H9 (cell line): ENCODE data around the gene ANKHD1. TPM values are rescaled to one million over a fixed set of nuclear protein-coding genes. Genes with fewer than 3 reads are reported as not detected.
A peak's percentile ranks its signal among the peaks of the same experiment; 100 is the strongest.

ENCODE experiments used
- DNase-seq: peaks from one replicate; pipeline ENCODE4 v3.0.0-alpha.2; 2017
- H2AFZ ChIP-seq: one replicate; pipeline ENCODE4 v1.6.1; 2013; ENCODE audit warnings: mild to moderate bottlenecking, low read length, control low read depth, moderate library complexity
- H2AK5ac ChIP-seq: 2 replicates; pipeline ENCODE4 v1.6.1; 2013; ENCODE audit warnings: low read length, control low read depth, mixed read lengths; ENCODE audit not compliant: insufficient read length
- H2BK120ac ChIP-seq: one replicate; pipeline ENCODE4 v1.6.1; 2013; ENCODE audit warnings: low read depth, mild to moderate bottlenecking, low read length, control low read depth, inconsistent platforms; ENCODE audit not compliant: poor library complexity, severe bottlenecking
- H2BK12ac ChIP-seq: 2 replicates; pipeline ENCODE4 v1.6.1; 2013; ENCODE audit warnings: low read length, control low read depth, mixed read lengths, low read depth; ENCODE audit not compliant: insufficient read length
- H2BK15ac ChIP-seq: 2 replicates; pipeline ENCODE4 v1.6.1; 2013; ENCODE audit warnings: low read depth, low read length, control low read depth
- H2BK20ac ChIP-seq: one replicate; pipeline ENCODE4 v1.6.1; 2013; ENCODE audit warnings: low read depth, mild to moderate bottlenecking, low read length, control low read depth, inconsistent platforms; ENCODE audit not compliant: poor library complexity, severe bottlenecking
- H2BK5ac ChIP-seq: 2 replicates; pipeline ENCODE4 v1.6.1; 2013; ENCODE audit warnings: low read length, control low read depth, mixed read lengths; ENCODE audit not compliant: insufficient read length
- H3K14ac ChIP-seq: 2 replicates; pipeline ENCODE4 v1.6.1; 2013; ENCODE audit warnings: low read length, control low read depth; ENCODE audit not compliant: insufficient read depth
- H3K18ac ChIP-seq: 2 replicates; pipeline ENCODE4 v1.6.1; 2013; ENCODE audit warnings: low read depth, mild to moderate bottlenecking, mixed read lengths, low read length, control low read depth; ENCODE audit not compliant: insufficient read length
- H3K23ac ChIP-seq: 2 replicates; pipeline ENCODE4 v1.6.1; 2013; ENCODE audit warnings: low read length, control low read depth, mixed read lengths, low read depth; ENCODE audit not compliant: insufficient read length
- H3K23me2 ChIP-seq: 2 replicates; pipeline ENCODE4 v1.6.1; 2013; ENCODE audit warnings: low read depth, mild to moderate bottlenecking, mixed read lengths, low read length, control low read depth; ENCODE audit not compliant: insufficient read length, poor library complexity, severe bottlenecking
- H3K27ac ChIP-seq: 2 replicates; pipeline ENCODE4 v1.5.1; 2013; ENCODE audit warnings: low read length, control low read depth, mixed read lengths, low read depth; ENCODE audit not compliant: insufficient read length
- H3K27me3 ChIP-seq: 2 replicates; pipeline ENCODE4 v1.6.1; 2013; ENCODE audit warnings: low read length, control low read depth, inconsistent platforms; ENCODE audit not compliant: insufficient read depth
- H3K4ac ChIP-seq: 2 replicates; pipeline ENCODE4 v1.6.1; 2013; ENCODE audit warnings: low read depth, mild to moderate bottlenecking, control low read depth, inconsistent platforms, low read length, moderate library complexity
- H3K4me1 ChIP-seq: 2 replicates; pipeline ENCODE4 v1.6.1; 2013; ENCODE audit warnings: low read length, control low read depth, inconsistent platforms; ENCODE audit not compliant: insufficient read depth
- H3K4me2 ChIP-seq: 2 replicates; pipeline ENCODE4 v1.6.1; 2013; ENCODE audit warnings: low read length, control low read depth, mixed read lengths; ENCODE audit not compliant: insufficient read length, insufficient read depth
- H3K56ac ChIP-seq: 2 replicates; pipeline ENCODE4 v1.6.1; 2013; ENCODE audit warnings: low read depth, mild to moderate bottlenecking, mixed read lengths, low read length, control low read depth; ENCODE audit not compliant: insufficient read length
- H3K79me1 ChIP-seq: 2 replicates; pipeline ENCODE4 v1.6.1; 2013; ENCODE audit warnings: low read depth, mild to moderate bottlenecking, moderate library complexity, low read length, control low read depth, inconsistent platforms; ENCODE audit not compliant: insufficient read depth, poor library complexity, severe bottlenecking
- H3K79me2 ChIP-seq: 2 replicates; pipeline ENCODE4 v1.6.1; 2013; ENCODE audit warnings: low read length, control low read depth, inconsistent platforms; ENCODE audit not compliant: insufficient read depth
- H3K9ac ChIP-seq: 2 replicates; pipeline ENCODE4 v1.6.1; 2013; ENCODE audit warnings: low read length, control low read depth, mixed read lengths; ENCODE audit not compliant: insufficient read length; ENCODE audit errors: extremely low read depth
- H3K9me3 ChIP-seq: one replicate; pipeline ENCODE4 v1.6.1; 2013; ENCODE audit warnings: low read depth, low read length, inconsistent platforms; ENCODE audit not compliant: control insufficient read depth
- H3T11ph ChIP-seq: one replicate; pipeline ENCODE4 v1.6.1; 2013; ENCODE audit warnings: mild to moderate bottlenecking, low read length, control low read depth, inconsistent platforms
- H4K20me1 ChIP-seq: one replicate; pipeline ENCODE4 v1.6.1; 2013; ENCODE audit not compliant: control insufficient read depth, insufficient read length, insufficient read depth
- H4K5ac ChIP-seq: 2 replicates; pipeline ENCODE4 v1.6.1; 2013; ENCODE audit warnings: low read depth, mild to moderate bottlenecking, mixed read lengths, low read length, control low read depth; ENCODE audit not compliant: insufficient read length
- H4K8ac ChIP-seq: replicated peaks from 2 replicates; pipeline ENCODE4 v1.6.1; 2013; ENCODE audit warnings: low read length, control low read depth, mixed read lengths, low read depth; ENCODE audit not compliant: insufficient read length
- H4K91ac ChIP-seq: 2 replicates; pipeline ENCODE4 v1.6.1; 2013; ENCODE audit warnings: low read depth, mild to moderate bottlenecking, moderate library complexity, mixed read lengths, low read length, control low read depth; ENCODE audit not compliant: insufficient read length
- H3K27ac Mint-ChIP-seq, 3 experiments: 2 replicates in 2 of 3; 3 replicates in 1 of 3; pipeline ENCODE4 v1.8.0; 2020 to 2021; ENCODE audit warnings: mixed read lengths in 3 of 3, mild to moderate bottlenecking in 1 of 3, moderate library complexity in 1 of 3
- H3K27me3 Mint-ChIP-seq: 2 replicates; pipeline ENCODE4 v1.8.0; 2021; ENCODE audit warnings: low read depth, mild to moderate bottlenecking, moderate library complexity, mixed read lengths
- H3K36me3 Mint-ChIP-seq, 3 experiments: 2 replicates in 2 of 3; 3 replicates in 1 of 3; pipeline ENCODE4 v1.8.0; 2020 to 2021; ENCODE audit warnings: low read depth in 3 of 3, mixed read lengths in 3 of 3; ENCODE audit not compliant: insufficient read depth in 1 of 3
- H3K4me1 Mint-ChIP-seq, 2 experiments: 2 replicates each; pipeline ENCODE4 v1.8.0; 2020; ENCODE audit warnings: mixed read lengths in 2 of 2
- H3K4me3 Mint-ChIP-seq, 2 experiments: 2 replicates in 1 of 2; 3 replicates in 1 of 2; pipeline ENCODE4 v1.8.0; 2020 to 2021; ENCODE audit warnings: mild to moderate bottlenecking in 2 of 2, mixed read lengths in 2 of 2, moderate library complexity in 1 of 2
- H3K9me3 Mint-ChIP-seq, 2 experiments: 2 replicates in 1 of 2; 3 replicates in 1 of 2; pipeline ENCODE4 v1.8.0; 2020; ENCODE audit warnings: mild to moderate bottlenecking in 2 of 2, mixed read lengths in 2 of 2, moderate library complexity in 1 of 2
- WGBS: extraction: QIAGEN DNeasy Blood & Tissue Kit; methylation state at CpG from one replicate; pipeline ENCODE4 v1.1.7; 2013; ENCODE audit warnings: missing lambda C conversion rate, low lambda C conversion rate, mixed read lengths; ENCODE audit not compliant: insufficient read length; ENCODE audit errors: extremely low coverage; 5-methylcytosine and 5-hydroxymethylcytosine counted together
- total RNA-seq: library from RNA; stranded (reverse); gene quantifications from 2 replicates; pipeline ENCODE4 v1.2.1, GENCODE V29; 2021
- TF ChIP-seq, protein P1 (sequence below): fragments of 200-600 bp; sonication (generic); conservative IDR thresholded peaks from 3 replicates; pipeline ENCODE4 v1.8.0; 2021; ENCODE audit warnings: antibody characterized with exemption, mild to moderate bottlenecking

ANKHD1 gene
- total RNA-seq, 1 experiment from 2014 or later, result 105 TPM

DNA sequence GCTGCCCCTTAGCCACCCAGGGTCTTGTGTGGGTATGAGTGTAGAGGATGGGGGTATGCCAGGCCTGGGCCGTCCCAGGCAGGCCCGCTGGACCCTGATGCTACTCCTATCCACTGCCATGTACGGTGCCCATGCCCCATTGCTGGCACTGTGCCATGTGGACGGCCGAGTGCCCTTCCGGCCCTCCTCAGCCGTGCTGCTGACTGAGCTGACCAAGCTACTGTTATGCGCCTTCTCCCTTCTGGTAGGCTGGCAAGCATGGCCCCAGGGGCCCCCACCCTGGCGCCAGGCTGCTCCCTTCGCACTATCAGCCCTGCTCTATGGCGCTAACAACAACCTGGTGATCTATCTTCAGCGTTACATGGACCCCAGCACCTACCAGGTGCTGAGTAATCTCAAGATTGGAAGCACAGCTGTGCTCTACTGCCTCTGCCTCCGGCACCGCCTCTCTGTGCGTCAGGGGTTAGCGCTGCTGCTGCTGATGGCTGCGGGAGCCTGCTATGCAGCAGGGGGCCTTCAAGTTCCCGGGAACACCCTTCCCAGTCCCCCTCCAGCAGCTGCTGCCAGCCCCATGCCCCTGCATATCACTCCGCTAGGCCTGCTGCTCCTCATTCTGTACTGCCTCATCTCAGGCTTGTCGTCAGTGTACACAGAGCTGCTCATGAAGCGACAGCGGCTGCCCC is 165.6 kb downstream of the ANKHD1 start:
- no peak overlapping the region for H3K9ac ChIP-seq
- Mint-ChIP-seq H3K9me3 (no peaks in the 10 kb centered on the region; a peak in 2 of 5 replicates), H3K36me3 (peaks cover 9 to 33% (median 22%) of the 10 kb centered on the region in 3 experiments), H3K27me3 (no peaks in the 10 kb centered on the region; the same call in 1 of the 2 replicates), H3K4me1 (peaks cover 14 to 18% of the 10 kb centered on the region in 2 experiments), H3K4me3 (peak overlapping the region in 1 of 2 experiments; percentile 48; a peak in 1 of 5 replicates), H3K27ac (no peak overlapping the region)
- no peak overlapping the region for H3K18ac ChIP-seq
- no peak overlapping the region for H2BK5ac ChIP-seq
- H4K91ac ChIP-seq, result no peak overlapping the region
- H3K23me2 ChIP-seq, result peaks cover 10% of the 10 kb centered on the region
- TF ChIP-seq, protein P1, sequence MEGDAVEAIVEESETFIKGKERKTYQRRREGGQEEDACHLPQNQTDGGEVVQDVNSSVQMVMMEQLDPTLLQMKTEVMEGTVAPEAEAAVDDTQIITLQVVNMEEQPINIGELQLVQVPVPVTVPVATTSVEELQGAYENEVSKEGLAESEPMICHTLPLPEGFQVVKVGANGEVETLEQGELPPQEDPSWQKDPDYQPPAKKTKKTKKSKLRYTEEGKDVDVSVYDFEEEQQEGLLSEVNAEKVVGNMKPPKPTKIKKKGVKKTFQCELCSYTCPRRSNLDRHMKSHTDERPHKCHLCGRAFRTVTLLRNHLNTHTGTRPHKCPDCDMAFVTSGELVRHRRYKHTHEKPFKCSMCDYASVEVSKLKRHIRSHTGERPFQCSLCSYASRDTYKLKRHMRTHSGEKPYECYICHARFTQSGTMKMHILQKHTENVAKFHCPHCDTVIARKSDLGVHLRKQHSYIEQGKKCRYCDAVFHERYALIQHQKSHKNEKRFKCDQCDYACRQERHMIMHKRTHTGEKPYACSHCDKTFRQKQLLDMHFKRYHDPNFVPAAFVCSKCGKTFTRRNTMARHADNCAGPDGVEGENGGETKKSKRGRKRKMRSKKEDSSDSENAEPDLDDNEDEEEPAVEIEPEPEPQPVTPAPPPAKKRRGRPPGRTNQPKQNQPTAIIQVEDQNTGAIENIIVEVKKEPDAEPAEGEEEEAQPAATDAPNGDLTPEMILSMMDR, result no peak
- no peak overlapping the region for H2AK5ac ChIP-seq
- peaks cover 4% of the 10 kb centered on the region; the same call in 1 of the 2 replicates for H3K4me1 ChIP-seq
- H3K4me2 ChIP-seq, result no peak overlapping the region
- H4K5ac ChIP-seq, result no peak overlapping the region
- no CpG with 5 or more reads among the region's 22 CpGs for WGBS
- H3K79me1 ChIP-seq, result no peaks in the 10 kb centered on the region
- H3K9me3 ChIP-seq, result no peaks in the 10 kb centered on the region
- no peaks in the 10 kb centered on the region for H3K27me3 ChIP-seq
- no peak overlapping the region for H3K23ac ChIP-seq
- no peak for DNase-seq
- no peak overlapping the region for H2BK120ac ChIP-seq
- no peaks in the 10 kb centered on the region for H3K79me2 ChIP-seq
- no peak overlapping the region for H4K8ac ChIP-seq
- H2AFZ ChIP-seq, result no peak overlapping the region
- H3K14ac ChIP-seq, result no peak overlapping the region
- H3K56ac ChIP-seq, result no peak overlapping the region
- H3T11ph ChIP-seq, result no peak overlapping the region
- H2BK12ac ChIP-seq, result no peak overlapping the region
- H2BK20ac ChIP-seq, result no peak overlapping the region
- H4K20me1 ChIP-seq, result no peaks in the 10 kb centered on the region
- no peak overlapping the region for H2BK15ac ChIP-seq
- H3K27ac ChIP-seq, result no peak overlapping the region
- H3K4ac ChIP-seq, result no peak overlapping the region
